ENCODE results near the gene NPR1.
"Not testable (repeated sequence)": the region's sequence is repeated elsewhere in the genome, so short reads cannot be mapped to it uniquely, and the experiment has no call there.

The NPR1 gene

DNA sequence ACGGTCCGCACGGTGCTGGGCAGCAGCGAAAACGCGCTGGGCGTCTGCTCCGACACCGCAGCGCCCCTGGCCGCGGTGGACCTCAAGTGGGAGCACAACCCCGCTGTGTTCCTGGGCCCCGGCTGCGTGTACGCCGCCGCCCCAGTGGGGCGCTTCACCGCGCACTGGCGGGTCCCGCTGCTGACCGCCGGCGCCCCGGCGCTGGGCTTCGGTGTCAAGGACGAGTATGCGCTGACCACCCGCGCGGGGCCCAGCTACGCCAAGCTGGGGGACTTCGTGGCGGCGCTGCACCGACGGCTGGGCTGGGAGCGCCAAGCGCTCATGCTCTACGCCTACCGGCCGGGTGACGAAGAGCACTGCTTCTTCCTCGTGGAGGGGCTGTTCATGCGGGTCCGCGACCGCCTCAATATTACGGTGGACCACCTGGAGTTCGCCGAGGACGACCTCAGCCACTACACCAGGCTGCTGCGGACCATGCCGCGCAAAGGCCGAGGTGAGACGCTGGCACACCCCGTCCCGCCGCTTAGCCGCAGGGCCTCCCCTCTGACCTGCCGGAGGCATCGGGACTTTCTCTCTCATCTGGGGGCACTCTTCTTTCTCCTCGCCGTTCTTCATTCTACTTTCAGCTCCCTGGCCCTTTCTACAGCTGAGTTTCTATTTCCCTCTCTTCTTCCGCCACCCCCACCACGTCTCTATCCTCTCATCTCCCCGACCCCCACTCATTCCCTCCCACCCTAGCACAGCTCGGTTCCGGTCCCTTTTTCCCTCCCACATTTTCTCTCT lies 1.0 kb downstream of the NPR1 start:
- DNase-seq (ENCODE audit: low read depth in 2 of 2) = no peak

GRCh38 chr1:153680120-153680403 lies 1.6 kb downstream of the NPR1 start:
- no peak for DNase-seq (ENCODE audit: low read depth in 2 of 2)

GRCh38 chr1:153682730-153683129 lies 4.2 kb downstream of the NPR1 start:
- no peak for DNase-seq (ENCODE audit: low read depth in 2 of 2)

GRCh38 chr1:153683854-153684253 lies 5.4 kb downstream of the NPR1 start:
- no peak for DNase-seq (ENCODE audit: low read depth in 2 of 2)

DNA sequence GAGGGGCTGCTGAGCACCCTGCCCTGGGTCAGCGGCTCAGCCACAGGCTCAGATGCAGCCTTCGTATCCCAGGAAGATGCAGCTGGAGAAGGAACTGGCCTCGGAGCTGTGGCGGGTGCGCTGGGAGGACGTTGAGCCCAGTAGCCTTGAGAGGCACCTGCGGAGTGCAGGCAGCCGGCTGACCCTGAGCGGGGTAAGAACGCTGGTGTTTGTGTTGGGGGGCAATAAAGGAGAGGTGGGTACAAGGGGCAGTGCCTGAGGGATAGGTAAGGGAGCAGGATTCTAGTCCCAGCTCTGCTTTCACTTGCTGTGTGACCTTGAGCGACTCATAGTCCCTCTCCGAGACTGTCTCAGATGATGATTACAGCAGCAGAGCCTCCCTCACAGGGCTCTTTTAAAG lies 6.4 kb downstream of the NPR1 start:
- DNase-seq (ENCODE audit: low read depth in 2 of 2) = no peak

- DNase-seq (ENCODE audit: low read depth in 2 of 2) = no peak
These were observed 7.3 kb downstream of the NPR1 start for GRCh38 chr1:153685544-153686340.

DNA sequence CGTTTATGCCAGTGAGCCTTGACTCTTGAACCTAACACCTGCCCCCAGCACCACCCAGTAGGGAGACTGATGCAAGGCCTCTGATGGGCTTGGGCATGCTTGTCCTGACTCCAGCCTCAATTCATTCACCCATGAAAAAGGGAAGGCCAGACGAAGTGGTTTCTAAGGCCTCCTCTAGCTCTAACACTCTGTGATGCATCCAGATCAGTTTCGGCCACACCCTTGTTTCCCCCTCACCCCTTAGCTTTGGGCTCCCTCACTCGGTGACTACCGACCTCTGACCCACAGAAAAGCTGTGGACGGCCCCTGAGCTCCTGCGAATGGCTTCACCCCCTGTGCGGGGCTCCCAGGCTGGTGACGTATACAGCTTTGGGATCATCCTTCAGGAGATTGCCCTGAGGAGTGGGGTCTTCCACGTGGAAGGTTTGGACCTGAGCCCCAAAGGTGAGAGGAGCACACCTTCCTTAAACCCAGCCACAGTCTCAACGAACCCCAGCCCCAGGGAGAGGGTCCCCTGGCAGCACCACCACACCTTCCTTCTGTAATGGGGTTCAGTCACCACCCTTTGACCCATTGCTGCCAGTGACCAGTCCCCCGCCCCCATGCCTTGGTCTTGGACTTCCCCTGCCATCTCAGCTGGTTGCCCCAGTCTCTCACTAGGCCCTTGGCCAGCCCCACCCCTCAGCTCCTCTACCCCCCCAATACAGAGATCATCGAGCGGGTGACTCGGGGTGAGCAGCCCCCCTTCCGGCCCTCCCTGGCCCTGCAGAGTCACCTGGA lies 9.0 kb downstream of the NPR1 start:
- no peak for DNase-seq (ENCODE audit: low read depth in 2 of 2)

DNA sequence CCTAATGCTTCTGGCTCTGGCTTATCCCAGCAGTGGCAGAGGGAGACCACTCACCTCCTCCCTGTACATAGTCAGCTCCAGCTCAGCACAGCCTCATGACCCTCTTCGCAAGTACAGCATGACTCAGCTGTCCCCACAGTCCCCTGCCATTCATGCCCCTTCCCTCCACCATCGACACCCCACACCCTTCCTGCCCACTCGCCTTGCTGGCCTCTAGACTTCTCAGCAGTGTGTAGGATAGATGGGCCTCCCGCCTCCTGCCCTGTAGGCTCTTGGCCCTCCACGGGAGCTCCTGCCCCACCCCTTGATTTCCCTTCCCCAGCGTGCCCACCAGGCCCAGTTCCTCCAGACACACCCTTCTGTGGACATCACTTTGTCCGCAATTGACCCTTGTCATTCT lies 9.8 kb downstream of the NPR1 start:
- no peak for DNase-seq (ENCODE audit: low read depth in 2 of 2)

DNA sequence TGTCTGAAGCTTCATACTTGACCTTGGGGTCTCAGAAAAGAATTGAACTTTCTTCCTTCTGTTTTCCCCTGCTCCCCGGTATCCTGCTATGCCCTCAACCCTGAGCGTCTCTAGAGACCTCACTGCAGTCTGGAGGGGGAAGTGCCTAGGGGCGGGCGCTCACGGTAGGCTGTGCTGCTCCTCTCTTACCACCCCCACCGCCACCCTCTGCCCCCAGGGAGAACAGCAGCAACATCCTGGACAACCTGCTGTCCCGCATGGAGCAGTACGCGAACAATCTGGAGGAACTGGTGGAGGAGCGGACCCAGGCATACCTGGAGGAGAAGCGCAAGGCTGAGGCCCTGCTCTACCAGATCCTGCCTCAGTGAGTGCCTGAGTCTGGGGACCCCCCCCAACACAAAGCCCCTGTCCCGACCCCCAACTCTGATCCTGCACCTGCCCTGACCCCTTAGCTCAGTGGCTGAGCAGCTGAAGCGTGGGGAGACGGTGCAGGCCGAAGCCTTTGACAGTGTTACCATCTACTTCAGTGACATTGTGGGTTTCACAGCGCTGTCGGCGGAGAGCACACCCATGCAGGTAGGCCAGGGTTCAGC lies 10.3 kb downstream of the NPR1 start:
- DNase-seq (ENCODE audit: low read depth in 2 of 2) = no peak

DNA sequence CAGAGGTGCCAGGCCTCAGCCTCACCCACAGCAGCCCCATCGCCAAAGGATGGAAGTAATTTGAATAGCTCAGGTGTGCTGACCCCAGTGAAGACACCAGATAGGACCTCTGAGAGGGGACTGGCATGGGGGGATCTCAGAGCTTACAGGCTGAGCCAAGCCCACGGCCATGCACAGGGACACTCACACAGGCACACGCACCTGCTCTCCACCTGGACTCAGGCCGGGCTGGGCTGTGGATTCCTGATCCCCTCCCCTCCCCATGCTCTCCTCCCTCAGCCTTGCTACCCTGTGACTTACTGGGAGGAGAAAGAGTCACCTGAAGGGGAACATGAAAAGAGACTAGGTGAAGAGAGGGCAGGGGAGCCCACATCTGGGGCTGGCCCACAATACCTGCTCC lies 15.0 kb downstream of the NPR1 start:
- DNase-seq (ENCODE audit: low read depth in 2 of 2) = no peak

DNA sequence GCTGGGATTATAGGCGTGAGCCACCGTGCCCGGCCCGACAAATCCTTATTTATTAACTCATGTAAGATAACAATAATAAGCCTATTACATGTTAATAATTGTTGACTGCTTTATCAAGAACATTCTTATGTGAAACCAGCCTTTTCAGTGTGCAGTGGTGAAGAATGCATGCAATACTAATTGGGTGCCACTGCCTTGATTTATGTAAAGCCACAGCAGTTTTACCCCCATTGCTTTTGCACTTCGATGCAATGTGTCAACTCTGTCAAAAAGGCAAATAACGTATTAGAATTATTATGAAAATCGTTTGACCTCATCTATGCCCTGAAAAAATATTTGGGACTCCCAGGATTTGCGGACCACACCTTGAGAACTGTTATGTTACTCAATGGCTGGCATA lies 18.3 kb downstream of the NPR1 start:
- no peak for DNase-seq (ENCODE audit: low read depth in 2 of 2)

GRCh38 chr1:153697191-153698019 lies 18.9 kb downstream of the NPR1 start:
- no peak for DNase-seq (ENCODE audit: low read depth in 2 of 2)

GRCh38 chr1:153698020-153698922 lies 19.8 kb downstream of the NPR1 start:
- DNase-seq (ENCODE audit: low read depth in 2 of 2) = no peak

- DNase-seq (ENCODE audit: low read depth in 2 of 2) = no peak
These were observed 20.6 kb downstream of the NPR1 start for GRCh38 chr1:153698923-153699714.

DNA sequence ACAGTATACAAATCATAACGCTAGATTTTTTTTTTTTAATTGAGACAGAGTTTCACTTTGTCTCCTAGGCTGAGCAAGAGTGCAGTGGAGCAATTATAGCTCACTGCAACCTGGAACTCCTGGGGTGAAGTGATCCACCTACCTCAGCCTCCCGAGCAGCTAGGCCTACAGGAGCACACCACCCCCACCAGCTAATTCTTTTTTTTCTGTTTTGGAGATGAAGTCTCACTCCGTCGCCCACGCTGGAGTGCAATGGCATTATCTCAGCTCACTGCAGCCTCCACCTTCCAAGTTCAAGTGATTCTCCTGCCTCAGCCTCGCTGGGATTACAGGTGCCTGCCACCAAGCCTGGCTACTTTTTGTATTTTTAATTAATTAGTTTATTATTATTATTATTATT lies 21.3 kb downstream of the NPR1 start:
- DNase-seq (ENCODE audit: low read depth in 2 of 2) = no peak

DNA sequence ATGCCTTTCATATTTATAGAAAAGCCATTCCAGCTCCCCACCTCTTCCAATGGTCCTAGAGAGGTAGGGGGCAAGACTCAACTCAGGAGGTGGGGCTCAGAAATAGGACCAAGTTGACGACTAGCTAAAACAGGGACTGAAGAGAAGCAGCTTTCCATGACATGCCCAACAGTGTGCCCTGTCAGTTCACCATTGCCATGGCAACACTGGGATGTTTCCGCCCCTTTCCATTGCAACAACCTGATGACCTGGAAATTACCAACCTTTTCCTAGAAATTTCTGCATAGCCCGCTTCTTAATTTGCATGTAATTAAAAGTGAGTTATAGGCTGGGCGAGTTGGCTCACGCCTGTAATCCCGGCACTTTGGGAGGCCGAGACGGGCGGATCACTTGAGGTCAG lies 27.0 kb downstream of the NPR1 start:
- no peak for DNase-seq (ENCODE audit: low read depth in 2 of 2)

GRCh38 chr1:153711026-153711425 lies 32.5 kb downstream of the NPR1 start:
- DNase-seq (ENCODE audit: low read depth in 2 of 2) = no peak

DNA sequence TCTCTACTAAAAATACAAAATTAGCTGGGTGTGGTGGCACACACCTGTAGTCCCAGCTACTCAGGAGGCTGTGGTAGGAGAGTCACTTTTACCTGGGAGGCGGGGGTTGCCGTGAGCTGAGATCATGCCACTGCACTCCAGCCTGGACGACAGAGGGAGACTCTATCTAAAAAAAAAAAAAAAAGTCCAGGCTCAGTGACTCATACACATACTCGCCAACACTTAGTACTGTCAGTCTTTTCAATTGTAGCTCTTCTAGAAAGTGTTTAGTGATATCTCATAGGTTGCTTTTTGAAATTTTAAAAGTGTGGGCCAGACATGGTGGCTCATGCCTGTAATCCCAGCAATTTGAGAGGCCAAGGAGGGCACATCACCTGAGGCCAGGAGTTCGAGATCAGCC lies 37.7 kb downstream of the NPR1 start:
- not testable (repeated sequence) for DNase-seq (ENCODE audit: low read depth in 2 of 2)

GRCh38 chr1:153717330-153717729 lies 38.8 kb downstream of the NPR1 start:
- no peak for DNase-seq (ENCODE audit: low read depth in 2 of 2)

DNA sequence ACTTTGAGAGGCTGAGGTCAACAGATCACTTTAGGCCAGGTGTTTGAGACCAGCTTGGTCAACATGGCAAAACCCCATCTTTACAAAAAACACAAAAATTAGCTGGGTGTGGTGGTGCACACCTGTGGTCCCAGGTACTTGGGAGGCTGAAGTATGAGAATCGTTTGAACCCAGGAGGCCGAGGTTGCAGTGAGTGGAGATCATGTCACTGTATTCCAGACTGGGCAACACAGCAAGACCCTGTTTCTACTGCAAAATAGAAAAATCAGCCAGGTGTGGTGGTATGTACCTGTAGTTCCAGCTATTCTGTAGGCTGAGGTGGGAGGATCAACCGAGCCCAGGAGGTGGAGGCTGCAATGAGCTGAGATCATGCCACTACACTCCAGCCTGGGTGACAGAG lies 45.2 kb downstream of the NPR1 start:
- no peak for DNase-seq (ENCODE audit: low read depth in 2 of 2)
